Measurements from ENCODE around the gene TMEM80.
A peak's percentile ranks its signal among the peaks of the same experiment; 100 is the strongest.

The TMEM80 gene

DNA sequence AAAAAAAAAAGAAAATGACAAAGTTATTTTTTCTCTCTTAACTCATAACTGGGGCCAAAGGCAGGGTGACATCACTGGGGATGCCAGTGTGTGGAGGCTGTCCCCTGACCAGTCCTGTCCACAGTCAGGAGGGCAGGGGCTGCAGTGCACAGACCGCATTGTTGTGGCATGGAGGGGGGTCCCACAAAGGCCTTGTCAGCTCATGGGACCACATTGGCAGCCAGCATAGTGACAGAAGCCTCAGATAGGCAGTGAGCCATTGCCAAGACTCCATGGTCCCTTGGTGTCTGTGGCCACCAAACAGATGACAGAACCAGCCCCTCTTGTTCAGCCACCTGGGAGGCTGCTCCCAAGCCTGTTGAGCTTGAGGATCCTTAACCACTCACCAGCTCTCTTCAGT, 4.1 kb downstream of the TMEM80 start:
- no peak for DNase-seq

DNA sequence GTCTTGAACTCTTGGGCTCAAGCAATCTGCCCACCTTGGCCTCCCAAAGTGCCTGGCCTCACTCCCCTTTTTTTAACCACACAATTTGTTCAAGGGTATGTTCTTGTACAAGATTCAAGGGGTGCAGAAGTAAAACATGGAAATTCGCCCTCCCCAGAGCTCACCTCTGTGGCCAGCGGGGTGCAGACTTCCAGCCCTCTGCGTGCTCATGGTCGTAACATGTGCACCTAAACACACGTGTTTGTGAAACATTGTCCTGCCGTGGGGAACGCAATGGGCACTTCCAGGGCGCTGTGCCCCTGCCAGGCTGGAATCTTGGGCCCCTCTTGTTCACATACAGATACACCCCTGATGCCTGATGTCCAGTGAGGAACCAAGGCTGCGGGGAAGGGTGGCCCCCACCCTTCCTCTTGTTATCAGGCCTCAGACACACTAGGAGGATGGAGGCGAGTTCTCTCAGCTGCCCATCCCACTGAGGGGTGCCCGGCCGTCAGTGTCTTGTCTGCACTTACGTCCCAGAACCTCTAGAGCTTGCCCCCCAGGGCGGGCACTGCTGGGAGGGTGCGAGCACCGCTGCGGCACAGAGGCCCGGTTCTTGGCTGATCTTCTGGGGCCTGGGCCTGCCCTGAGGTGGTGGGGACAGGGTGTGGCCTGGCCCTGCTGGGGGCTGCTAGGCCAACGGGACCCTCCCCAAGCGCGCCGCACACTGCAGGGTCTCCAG, 6.3 kb downstream of the TMEM80 start:
- DNase-seq: no peak

DNA sequence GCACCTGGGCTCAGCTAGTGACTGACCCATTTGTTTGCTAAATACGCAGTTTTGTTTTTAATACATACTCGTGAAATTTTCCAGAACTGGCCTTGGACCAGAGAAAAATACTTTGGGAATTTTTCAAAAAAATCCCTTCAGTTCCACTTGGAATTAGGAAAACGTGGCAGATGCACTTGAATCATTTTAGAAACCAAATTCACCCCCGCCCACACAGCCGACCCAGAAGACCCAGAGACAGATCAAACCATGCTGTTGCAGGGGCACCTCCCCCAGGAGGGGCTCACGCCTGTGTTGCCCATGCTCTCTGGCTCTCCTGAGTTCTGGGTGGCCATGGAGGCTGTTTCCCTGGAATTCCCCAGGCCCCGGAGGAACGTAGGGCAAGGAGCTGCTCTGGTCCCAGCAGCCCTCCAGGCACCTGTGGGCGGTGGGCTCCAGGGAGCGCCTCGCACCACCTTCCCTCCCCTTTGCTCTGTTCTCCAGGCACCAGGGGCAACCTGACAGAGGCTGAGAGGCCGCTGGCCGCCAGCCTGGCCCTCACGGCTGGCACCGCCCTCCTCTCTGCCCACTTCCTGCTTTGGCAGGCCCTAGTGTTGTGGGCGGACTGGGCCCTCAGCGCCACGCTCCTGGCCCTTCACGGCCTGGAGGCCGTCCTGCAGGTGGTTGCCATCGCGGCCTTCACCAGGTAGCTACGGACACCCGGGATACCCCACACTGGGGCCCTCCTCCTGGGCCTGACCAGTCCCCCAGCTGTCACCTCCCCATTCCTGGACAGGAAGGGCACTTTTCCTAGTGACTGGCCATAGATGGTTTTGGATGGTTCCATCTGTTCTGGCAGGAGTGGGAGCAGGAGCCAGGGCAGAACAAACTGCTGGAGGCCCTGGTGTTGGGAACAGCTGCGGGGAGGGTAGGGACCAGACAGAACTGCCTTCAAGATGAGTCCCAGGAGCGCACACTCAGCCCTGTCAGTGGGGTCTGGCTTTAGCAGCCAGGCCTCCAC, 7.1 kb downstream of the TMEM80 start:
- DNase-seq: no peak

DNA sequence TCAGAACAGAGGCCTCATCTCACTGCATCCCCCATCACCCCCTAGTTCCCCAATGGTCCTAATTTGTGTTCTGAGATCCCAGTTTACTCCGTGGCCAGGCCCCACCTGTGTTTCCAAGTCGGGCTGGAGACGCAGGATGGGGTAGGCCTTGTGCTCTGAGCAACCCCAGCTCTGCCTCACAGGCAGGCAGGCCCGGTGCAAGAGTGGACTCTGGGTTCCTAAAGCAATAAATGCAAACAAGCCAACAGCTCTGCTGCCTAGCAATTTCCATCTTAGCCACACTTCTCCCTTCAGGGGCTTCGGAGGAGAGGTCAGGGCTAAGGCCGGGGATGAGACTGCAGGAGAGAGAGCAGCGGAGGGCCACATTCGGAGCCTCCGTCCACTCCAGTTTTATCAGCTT, 7.9 kb downstream of the TMEM80 start:
- DNase-seq: no peak

DNA sequence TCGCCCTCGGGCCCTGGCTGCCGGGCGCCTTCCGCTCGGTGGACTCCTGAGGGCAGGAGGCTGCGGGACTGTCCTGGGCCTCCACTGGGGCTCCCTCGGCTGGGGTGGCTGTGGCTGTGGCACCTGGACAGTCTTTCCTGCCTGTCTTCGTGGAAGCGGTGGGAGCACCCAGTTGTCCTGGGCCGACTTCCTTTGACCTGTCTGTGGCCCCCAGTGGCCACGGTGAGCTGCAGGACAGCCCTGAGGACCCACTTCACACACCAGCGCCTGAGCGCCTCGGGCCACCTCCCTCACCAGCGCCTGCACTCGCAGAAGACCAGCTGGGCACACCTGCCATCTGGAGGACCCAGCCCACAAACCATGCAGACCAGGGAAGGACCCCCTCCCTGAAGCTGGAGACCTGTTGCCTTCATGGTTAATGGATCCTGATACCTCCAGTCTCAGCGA, 8.6 kb downstream of the TMEM80 start:
- no peak for DNase-seq

DNA sequence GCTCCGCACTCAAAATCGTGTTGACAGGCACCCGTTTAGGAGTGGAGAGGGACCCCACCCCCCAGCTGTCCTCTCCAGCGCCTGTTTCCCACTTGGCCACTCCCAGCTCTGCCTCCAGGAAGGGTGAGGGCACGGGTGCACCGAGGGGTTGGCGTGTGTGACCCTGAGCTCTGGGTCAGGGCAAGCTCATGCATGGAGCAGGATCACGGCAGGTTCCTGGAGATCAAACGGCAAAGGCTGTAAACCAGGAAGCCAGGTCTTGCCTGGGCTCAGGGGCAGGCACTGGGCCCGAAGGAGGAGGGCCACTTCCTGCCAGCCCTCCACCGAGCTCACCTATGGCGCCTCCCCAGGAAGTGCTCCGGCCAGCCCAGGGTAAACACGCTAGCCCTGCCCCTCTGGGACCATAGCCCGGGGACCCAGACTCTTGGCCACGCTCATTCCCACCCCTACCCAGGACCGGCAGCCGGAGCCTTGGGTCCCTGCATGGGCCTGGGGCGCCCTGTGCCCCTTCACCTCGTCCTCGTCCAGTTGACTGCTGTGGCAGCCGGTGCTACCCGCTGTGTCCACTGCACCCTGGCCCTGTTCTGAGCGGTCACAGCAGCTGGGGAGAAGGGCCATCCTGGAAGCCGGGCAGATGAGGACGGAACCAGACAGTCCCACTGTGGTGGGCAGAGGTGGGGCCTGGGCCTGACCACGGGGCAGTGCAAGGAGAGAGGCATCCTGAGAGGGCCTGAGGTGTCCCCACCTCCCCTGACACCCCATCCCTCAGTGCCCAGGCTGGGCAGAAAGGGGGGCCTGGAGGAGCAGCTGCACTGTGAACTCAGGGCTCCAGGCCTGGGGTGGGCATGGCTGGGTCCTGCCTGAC, 9.4 kb downstream of the TMEM80 start:
- no peak for DNase-seq

DNA sequence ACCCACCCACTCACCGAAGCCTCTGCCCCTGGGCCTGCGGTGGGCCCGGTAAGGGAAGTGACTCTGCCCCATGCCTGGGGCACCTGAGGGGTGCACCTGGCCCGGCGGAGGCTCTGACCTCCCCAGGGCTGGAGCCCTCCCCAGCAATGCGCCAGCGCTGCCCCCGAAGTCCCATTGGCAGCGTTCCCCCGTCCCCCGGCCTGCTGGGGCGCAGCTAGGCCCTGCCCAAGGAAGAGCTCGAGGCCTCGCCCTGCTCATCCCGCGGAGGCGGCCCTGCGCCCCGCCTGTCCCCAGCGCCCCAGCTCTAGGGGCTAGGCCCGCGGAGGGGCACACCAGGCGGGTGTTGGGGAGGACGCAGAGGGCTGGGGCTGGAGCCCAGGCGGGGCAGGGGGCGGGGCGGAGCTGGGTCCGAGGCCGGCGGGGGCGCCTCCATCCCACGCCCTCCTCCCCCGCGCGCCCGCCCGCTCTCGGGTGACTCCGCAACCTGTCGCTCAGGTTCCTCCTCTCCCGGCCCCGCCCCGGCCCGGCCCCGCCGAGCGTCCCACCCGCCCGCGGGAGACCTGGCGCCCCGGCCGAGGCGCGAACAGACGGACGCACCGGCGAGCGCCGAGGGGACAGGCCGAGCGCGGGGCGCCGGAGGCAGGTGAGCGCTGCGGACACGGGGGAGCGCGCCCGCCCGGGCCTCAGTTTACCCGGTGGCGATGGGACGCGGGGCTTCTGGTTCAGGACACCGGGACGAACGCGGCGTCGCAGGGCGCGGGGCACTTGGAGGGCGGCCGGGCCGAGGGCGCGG, 10.2 kb downstream of the TMEM80 start, which contains the start of gene EPS8L2:
TSS of gene EPS8L2 (plus strand) at position 586 of the 793 bp plus-strand sequence. CDS start 3,177 bp downstream, outside the sequence.
- DNase-seq: no peak

DNA sequence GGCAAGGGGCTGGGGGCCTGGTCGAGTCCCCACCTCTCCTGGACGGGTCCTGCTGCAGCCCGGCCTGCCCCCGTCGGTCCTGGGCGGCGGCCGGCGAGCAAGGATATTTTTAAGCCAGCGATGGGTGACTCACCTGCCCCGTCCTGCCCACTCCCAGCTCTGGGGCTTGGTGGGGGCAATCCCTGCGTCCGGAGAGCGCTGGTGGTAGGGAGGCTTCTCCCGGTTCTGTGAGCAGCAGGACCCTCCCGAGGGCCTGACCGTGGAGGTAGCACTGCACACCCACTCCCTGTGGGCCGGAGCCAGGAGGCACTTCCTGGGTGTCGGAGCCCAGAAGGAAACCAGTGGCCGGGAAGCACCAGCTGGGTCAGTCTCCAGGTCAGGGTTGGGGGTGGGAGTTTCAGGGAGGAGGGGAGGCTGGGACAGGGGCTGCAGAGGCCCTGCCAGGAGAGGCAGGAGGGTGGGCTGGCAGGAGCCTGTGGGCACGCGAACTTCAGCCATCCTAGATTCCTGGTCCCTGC, 10.9 kb downstream of the TMEM80 start:
- DNase-seq: no peak

DNA sequence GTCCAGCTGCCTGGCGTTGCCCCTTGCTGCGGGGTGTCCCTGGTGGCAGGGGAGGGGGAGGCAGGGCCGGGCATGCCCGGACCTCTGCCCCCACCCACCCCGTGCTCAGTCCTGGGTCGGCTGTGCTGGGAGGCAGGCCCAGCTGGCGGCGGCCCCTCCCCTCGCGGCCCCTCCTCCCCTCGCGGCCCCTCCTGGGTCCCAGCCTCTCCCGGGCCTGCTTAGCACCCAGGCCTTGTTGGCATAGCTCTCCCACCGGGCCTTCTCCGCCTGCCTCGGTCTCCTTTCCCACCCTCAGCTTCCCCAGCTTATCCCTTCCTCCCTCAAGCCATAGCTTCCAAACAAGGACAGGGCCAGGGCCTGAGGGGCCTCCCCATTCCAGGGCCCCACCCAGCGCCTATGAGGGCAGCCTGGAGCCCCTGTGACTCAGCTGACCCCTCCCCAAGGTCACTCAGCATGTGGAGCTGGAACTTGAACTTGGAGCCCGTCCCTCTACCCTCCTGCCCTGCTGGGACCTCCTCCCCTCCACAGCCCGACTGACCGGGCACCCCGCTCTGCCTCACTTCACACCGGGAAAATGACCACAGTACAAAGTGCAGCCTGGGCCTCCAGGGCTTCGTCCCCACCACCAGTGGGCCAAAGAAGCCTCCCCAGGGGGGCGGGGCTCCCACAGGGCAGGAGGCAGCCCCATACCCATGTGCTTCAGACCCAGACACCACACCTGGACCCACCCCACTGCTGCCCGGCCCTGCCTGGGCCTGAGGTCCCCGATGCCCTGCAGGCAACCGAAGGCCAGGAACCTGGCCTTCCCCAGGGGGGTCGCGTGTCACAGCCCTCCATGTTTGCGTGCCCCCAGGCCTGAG, 11.6 kb downstream of the TMEM80 start:
- no peak for DNase-seq

DNA sequence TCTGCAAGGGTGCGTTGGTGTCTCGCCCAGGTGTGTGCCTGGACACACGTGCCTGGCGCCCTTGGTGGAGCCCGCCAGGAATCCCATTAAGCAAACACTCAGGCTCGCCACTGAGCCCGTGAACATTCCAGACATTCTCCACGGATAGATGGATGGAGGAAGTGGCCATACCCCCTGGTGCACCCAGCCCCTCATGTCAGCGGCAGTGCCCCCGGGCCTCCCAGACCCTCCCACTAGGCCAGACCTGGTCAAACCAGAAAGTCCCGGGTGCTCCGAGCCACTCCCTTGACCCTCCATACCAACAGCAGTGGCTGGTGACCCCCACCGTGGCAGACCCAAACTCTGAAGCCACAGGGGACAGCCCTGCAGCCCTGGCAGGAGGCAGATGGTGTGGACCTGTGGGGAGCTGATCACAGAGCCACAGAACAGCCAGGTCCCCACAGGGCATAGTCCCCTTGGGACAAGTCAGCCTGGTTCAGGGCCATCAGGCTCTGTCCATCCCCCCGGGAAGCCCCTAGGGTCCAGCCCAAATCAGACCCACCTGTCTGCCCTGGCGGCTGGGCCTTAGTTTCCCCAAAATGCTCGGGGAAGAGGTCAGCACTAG, 12.3 kb downstream of the TMEM80 start:
- DNase-seq: no peak

DNA sequence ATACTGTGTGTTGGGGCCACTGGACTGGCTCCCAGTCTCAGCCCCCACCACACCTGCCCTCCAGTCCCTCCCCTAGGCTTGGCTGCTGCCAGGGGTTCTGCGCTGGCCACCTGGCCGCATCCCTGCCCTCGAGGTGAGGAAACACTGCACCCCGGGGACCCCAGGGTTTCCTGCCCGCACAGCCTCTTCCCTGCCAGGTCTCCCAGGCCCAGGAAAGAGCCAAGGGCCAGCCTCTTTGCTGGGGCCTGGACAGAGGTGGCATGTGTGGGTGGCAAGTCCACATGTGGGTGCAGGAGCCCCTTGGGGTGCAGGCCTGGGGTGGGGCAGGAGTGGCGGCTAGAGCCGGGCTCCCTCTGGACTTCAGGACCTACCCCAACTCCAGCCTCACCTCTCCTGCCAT, 12.9 kb downstream of the TMEM80 start:
- DNase-seq: no peak

DNA sequence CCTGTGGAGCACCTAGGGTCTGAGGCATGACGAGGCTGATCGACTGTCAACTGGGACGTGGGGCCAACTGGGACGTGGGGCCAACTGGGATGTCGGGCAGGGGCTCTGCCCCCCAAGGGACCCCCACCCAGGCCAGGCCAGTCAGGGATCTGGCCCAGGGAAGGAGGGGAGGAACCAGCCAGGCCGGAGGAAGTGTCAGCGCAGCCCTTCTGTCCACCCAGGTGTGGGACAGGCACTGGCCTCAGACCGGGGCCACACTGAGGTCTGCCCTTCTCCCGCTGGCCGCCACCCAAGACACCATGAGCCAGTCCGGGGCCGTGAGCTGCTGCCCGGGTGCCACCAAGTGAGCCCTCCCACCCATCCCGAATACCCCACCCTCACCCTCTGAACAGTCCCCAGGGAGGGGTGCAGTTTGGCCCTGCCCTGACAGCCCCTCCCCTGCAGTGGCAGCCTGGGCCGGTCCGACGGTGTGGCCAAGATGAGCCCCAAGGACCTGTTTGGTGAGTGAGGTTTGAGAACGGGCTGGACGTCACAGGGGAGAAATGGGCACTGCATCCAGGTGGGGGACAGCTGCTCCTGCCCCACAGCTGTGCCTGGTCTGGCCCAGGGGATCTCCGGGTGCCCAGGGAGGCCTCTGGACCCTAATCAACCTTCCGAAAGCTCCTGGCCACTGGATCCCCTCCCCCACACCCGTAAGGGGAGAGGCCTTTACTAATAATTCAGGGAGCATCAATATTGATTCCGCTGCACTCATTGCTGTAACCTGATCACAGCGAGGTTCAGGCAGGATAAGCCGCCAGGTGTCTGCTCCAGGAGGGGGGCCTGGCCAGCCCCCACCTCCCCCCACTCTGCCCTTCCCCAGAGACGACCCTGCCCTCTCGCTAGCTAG, 13.7 kb downstream of the TMEM80 start:
- no peak for DNase-seq

DNA sequence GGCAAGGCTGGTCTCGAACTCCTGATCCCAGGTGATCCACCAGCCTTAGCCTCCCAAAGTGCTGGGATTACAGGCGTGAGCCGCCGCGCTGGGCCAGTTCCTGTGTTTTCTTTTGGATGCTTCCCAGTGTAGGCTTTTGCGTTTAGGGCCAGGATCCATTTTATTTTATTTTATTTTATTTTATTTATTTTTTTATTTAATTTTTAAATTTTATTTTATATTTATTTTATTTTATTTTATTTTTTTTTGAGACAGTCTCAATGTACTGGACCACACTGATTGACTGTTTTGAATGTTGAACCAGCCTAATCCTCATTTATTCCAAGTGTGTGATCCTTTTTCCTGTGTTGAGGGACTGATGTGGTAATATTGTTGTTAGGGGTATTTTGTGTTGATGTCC, 18.8 kb downstream of the TMEM80 start:
- DNase-seq: no peak

DNA sequence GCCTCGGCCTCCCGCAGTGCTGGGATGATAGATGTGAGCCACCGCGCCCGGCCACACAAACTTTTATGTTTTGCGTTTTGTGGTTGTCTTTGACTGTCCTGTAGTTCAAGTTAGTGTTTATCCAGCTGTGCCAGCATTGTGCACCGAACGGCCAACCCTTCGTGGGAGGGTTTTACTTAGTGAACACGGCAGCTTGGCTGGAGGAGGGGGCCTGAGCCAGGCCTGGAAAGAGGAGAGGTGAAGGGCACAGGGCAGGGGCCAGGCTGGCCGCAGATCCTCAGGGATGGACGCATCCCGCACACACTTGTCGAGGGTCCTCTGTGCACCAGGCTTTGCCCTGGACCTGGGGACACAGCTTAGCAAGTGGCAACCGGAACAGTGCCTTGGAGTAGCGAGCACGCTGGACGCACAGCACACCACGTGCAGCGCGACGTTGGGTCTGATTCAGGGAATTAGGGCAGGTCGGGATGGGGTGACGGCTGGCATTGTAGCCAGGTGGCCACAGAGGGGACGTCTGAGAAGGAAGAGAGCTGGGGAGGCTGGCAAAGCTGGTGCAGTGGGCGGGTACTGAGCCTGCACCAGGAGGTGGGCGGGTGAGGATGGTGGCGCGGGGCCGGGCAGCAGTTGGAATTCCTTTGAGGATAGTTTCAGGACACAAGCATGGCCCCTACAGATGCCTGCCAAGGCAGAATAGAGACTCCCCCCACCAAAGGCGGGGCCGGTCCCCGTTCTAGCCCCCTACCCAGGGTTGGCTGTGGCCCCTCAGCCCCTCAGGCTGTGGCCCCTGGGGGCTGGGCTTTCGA, 23.8 kb downstream of the TMEM80 start:
- DNase-seq: no peak

DNA sequence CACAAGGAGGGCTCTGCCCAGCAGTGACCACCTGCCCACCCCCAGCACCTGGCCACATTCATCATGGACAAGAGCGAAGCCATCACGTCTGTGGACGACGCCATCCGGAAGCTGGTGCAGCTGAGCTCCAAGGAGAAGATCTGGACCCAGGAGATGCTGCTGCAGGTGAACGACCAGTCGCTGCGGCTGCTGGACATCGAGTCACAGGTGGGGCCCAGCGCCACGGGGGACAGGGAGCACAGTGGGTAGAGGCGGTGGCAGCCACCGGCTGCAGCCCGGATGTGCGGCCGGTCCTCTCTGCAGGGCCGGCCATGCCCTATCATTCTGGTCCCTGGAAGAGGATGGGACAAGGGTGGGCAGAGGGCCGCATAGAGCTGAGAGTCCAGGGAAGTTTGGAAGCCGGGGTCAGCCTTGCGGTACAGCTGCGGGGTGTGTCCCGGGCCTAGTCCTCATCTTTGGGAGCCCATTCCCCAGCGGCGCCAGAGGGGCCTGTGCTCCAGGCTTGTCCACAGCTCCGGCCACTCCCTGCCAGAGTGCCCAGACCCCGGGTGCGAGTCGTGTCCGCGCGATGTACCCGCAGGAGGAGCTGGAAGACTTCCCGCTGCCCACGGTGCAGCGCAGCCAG, 24.5 kb downstream of the TMEM80 start:
- DNase-seq: no peak

DNA sequence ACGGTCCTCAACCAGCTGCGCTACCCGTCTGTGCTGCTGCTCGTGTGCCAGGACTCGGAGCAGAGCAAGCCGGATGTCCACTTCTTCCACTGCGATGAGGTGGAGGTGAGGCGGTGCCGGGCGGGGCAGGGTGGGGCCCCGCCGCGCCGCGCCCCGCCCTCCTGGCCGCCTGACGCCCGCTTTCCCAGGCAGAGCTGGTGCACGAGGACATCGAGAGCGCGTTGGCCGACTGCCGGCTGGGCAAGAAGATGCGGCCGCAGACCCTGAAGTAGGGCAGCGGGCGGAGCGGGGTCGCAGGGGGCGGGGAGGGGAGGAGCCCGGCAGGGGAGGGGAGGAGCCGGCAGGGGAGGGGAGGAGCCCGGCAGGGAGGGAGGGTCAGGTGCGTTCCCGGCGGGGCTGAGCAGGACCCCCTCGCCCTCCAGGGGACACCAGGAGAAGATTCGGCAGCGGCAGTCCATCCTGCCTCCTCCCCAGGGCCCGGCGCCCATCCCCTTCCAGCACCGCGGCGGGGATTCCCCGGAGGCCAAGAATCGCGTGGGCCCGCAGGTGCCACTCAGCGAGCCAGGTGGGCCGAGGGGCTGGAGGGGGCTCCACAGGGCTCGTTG, 25.1 kb downstream of the TMEM80 start:
- DNase-seq: peak in 1 of 5 donors; percentile 60

DNA sequence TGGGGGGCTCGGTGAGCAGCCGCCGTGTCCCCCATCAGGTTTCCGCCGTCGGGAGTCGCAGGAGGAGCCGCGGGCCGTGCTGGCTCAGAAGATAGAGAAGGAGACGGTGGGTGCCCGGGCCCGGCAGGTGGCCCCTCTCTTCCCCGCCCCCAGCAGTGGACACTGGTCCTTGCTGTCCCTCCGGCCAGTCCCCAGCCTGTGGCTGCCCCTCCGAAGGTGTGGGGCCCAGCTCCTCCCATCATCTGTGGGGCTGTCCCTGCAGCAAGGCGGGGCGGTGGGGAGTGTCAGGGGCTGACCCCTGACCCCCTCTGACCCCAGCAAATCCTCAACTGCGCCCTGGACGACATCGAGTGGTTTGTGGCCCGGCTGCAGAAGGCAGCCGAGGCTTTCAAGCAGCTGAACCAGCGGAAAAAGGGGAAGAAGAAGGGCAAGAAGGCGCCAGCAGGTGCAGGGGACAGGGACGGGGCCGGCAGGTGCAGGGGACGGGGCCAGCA, 25.7 kb downstream of the TMEM80 start:
- no peak for DNase-seq
